B cell (primary cell): ENCODE measurements around the gene ISG15. TPM values are rescaled to one million over a fixed set of nuclear protein-coding genes. Genes with fewer than 3 reads are reported as not detected.

Source experiments
- ATAC-seq: fragments of 200-7000 bp; cut with Tn5 transposase; one replicate; pipeline ENCODE4 v1.10.0; 2021; ENCODE audit warnings: low read depth, mild to moderate bottlenecking, moderate number of reproducible peaks, moderate library complexity
- CTCF ChIA-PET: fragments of 350-600 bp; sonication (Branson Sonifier 250); formaldehyde crosslinking; loops from one replicate; lab custom pipeline; 2021; ENCODE audit warnings: antibody characterized with exemption, inconsistent platforms; lab: Charles Lee
- POLR2A ChIA-PET: fragments of 350-600 bp; sonication (Branson Sonifier 250); formaldehyde crosslinking; loops from one replicate; lab custom pipeline; 2021; ENCODE audit warnings: antibody characterized with exemption; lab: Charles Lee
- DNase-seq: peaks from one replicate; pipeline ENCODE4 v3.0.0; 2013
- H2AFZ ChIP-seq: 2 replicates; pipeline ENCODE4 v1.6.1; 2012; ENCODE audit warnings: mild to moderate bottlenecking, low read depth, low read length; ENCODE audit not compliant: insufficient read depth, poor library complexity, severe bottlenecking
- H3K27ac ChIP-seq, 2 donors: 1 replicate in 1 of 2; 2 replicates in 1 of 2; pipeline ENCODE4 v1.5.1; 2012 to 2013; ENCODE audit warnings: low read length in 2 of 2, mild to moderate bottlenecking in 2 of 2, moderate library complexity in 1 of 2
- H3K27me3 ChIP-seq, 4 experiments: fragments of 200-600 bp in 1 of 4; sonication (generic) in 1 of 4; replicated peaks in 1 of 4; 1 replicate in 2 of 4; 2 replicates in 2 of 4; pipeline versions ENCODE4 v1.6.1 to v1.7.0; 2013 to 2016; ENCODE audit warnings: low read length in 3 of 4, mild to moderate bottlenecking in 2 of 4, mixed read lengths in 1 of 4, moderate library complexity in 1 of 4; ENCODE audit not compliant: insufficient read depth in 4 of 4, control insufficient read depth in 3 of 4; ENCODE audit errors: control extremely low read depth in 1 of 4
- H3K36me3 ChIP-seq, 2 experiments: replicated peaks in 1 of 2; 1 replicate in 1 of 2; 2 replicates in 1 of 2; pipeline versions ENCODE4 v1.6.1 to v1.7.1; 2013; ENCODE audit warnings: low read length in 1 of 2; ENCODE audit not compliant: insufficient read depth in 2 of 2, control insufficient read depth in 1 of 2; ENCODE audit errors: control extremely low read depth in 1 of 2, extremely low read depth in 1 of 2
- H3K4me1 ChIP-seq, 2 donors: fragments of 200-600 bp in 1 of 2; sonication (generic) in 1 of 2; 1 replicate in 1 of 2; 2 replicates in 1 of 2; pipeline versions ENCODE4 v1.5.1 to v1.6.1; 2013 to 2017; ENCODE audit warnings: low read length in 2 of 2; ENCODE audit not compliant: control insufficient read depth in 2 of 2, insufficient read depth in 2 of 2
- H3K4me2 ChIP-seq: replicated peaks from 2 replicates; pipeline ENCODE3; 2012; ENCODE audit warnings: mild to moderate bottlenecking, low read depth, low read length; ENCODE audit not compliant: poor library complexity, severe bottlenecking
- H3K4me3 ChIP-seq, 5 experiments: fragments of 200-600 bp in 1 of 5; sonication (generic) in 1 of 5; 1 replicate in 3 of 5; 2 replicates in 2 of 5; pipeline versions ENCODE4 v1.5.1 to v1.7.0; 2011 to 2016; ENCODE audit warnings: low read length in 4 of 5, mild to moderate bottlenecking in 4 of 5, low read depth in 2 of 5, control low read depth in 1 of 5, moderate library complexity in 1 of 5; ENCODE audit not compliant: insufficient read depth in 1 of 5; ENCODE audit errors: control extremely low read depth in 1 of 5, extremely low read depth in 1 of 5
- H3K79me2 ChIP-seq: fragments of 200-600 bp; sonication (generic); one replicate; pipeline ENCODE4 v1.6.0; 2016; ENCODE audit warnings: low read length; ENCODE audit not compliant: control insufficient read depth, insufficient read depth
- H3K9ac ChIP-seq: fragments of 200-600 bp; sonication (generic); 2 replicates; pipeline ENCODE4 v1.6.1; 2017; ENCODE audit warnings: mild to moderate bottlenecking, low read length, moderate library complexity
- H3K9me3 ChIP-seq, 3 donors: one replicate each; pipeline versions ENCODE4 v1.6.1 to v1.7.1; 2013; ENCODE audit warnings: low read length in 2 of 3; ENCODE audit not compliant: control insufficient read depth in 2 of 3, insufficient read depth in 1 of 3; ENCODE audit errors: control extremely low read depth in 1 of 3
- H4K20me1 ChIP-seq: 2 replicates; pipeline ENCODE4 v1.6.0; 2012; ENCODE audit warnings: mild to moderate bottlenecking, low read length; ENCODE audit not compliant: insufficient read depth, control insufficient read depth, poor library complexity, severe bottlenecking
- H3K27ac Mint-ChIP-seq: one replicate; pipeline ENCODE4 v1.8.0; 2021; ENCODE audit warnings: mixed read lengths
- H3K27me3 Mint-ChIP-seq: one replicate; pipeline ENCODE4 v1.8.0; 2021; ENCODE audit warnings: mixed read lengths
- H3K4me1 Mint-ChIP-seq: one replicate; pipeline ENCODE4 v1.8.0; 2021; ENCODE audit warnings: mixed read lengths
- H3K4me3 Mint-ChIP-seq: one replicate; pipeline ENCODE4 v1.8.0; 2021; ENCODE audit warnings: mixed read lengths
- H3K9me3 Mint-ChIP-seq: one replicate; pipeline ENCODE4 v1.8.0; 2022; ENCODE audit warnings: mixed read lengths; ENCODE audit not compliant: insufficient read depth
- EZH2 ChIP-seq: IDR thresholded peaks from 2 replicates; pipeline ENCODE4 v1.6.1; 2012; ENCODE audit warnings: borderline replicate concordance, low read depth, mild to moderate bottlenecking, moderate library complexity, low read length; ENCODE audit not compliant: insufficient read depth, poor library complexity, severe bottlenecking
- WGBS: methylation state at CpG from one replicate; pipeline ENCODE4 v1.1.5; 2013; ENCODE audit warnings: missing lambda C conversion rate; ENCODE audit not compliant: insufficient coverage; 5-methylcytosine and 5-hydroxymethylcytosine counted together
- intact Hi-C: fragments of 100-400 bp; cut with micrococcal nuclease; formaldehyde crosslinking; loops from one replicate; pipeline ENCODE4 v1.10.0; 2022
- polyA plus RNA-seq: library from polyadenylated mRNA; depleted of rRNA; stranded (reverse); fragments of >200 nt; gene quantifications from 2 replicates; pipeline ENCODE4 v1.2.3, GENCODE V29; 2012
- total RNA-seq, 2 donors: library from RNA; stranded (reverse); fragments of 120-200 nt in 1 of 2; gene quantifications; 1 replicate in 1 of 2; 2 replicates in 1 of 2; pipeline versions ENCODE4 v1.2.3 to v1.2.4, GENCODE V29; 2013 to 2022
- TF ChIP-seq, protein P1 (sequence below): fragments of 200-600 bp; IDR thresholded peaks from one replicate; pipeline ENCODE4 v1.8.0; 2022; ENCODE audit warnings: antibody characterized with exemption, mild to moderate bottlenecking

The ISG15 gene
- total and polyA plus RNA-seq, 2 donors (not counting 1 experiment from before 2014, with no cell fraction given), result 28.3 to 91.4 TPM

GRCh38 chr1:1003618-1004419 lies 9.5 kb upstream of the ISG15 start:
- no peak for DNase-seq

DNA sequence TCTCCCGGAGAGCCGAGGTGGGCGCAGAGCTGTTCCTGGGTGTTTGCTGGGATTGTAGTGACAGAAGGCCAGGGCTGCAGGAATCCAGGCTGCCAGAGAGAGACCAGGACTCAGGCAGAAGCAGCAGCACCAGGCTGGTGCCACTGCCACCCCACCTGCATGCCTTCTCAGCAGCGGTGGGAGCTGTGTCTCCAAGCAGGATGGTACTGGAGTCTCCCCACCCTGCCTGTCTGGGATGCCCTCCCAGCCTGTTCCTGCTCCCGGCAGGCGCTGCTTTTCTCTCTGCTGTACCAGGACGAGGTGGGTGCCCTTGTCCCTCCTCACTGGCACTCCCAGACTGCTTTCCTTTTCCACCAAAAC lies 8.9 kb upstream of the ISG15 start:
- H3K36me3 ChIP-seq, result no peaks in the 10 kb centered on the region
- H3K4me3 ChIP-seq, result no peak overlapping the region
- H3K9ac ChIP-seq, result no peak overlapping the region
- POLR2A ChIA-PET, result no interaction called here
- DNase-seq, result no peak
- no peak overlapping the region for H3K4me3 Mint-ChIP-seq
- H3K27me3 ChIP-seq, result peaks cover 0 to 66% (median 39%) of the 10 kb centered on the region in 4 experiments
- CTCF ChIA-PET, result interaction anchor here (1.1 kb wide), 1 partner anchor 9 kb away, joined by 3 read pairs; the partner anchor contains the start of gene ISG15
- H3K9me3 ChIP-seq, result peaks cover 0 to 18% (median 0%) of the 10 kb centered on the region in 3 donors
- H2AFZ ChIP-seq, result no peak overlapping the region
- no peak overlapping the region for H3K4me2 ChIP-seq
- no peaks in the 10 kb centered on the region for H3K9me3 Mint-ChIP-seq
- H3K27me3 Mint-ChIP-seq, result peaks cover 30% of the 10 kb centered on the region
- no peaks in the 10 kb centered on the region for H3K79me2 ChIP-seq
- no peak for TF ChIP-seq EZH2
- TF ChIP-seq, protein P1, sequence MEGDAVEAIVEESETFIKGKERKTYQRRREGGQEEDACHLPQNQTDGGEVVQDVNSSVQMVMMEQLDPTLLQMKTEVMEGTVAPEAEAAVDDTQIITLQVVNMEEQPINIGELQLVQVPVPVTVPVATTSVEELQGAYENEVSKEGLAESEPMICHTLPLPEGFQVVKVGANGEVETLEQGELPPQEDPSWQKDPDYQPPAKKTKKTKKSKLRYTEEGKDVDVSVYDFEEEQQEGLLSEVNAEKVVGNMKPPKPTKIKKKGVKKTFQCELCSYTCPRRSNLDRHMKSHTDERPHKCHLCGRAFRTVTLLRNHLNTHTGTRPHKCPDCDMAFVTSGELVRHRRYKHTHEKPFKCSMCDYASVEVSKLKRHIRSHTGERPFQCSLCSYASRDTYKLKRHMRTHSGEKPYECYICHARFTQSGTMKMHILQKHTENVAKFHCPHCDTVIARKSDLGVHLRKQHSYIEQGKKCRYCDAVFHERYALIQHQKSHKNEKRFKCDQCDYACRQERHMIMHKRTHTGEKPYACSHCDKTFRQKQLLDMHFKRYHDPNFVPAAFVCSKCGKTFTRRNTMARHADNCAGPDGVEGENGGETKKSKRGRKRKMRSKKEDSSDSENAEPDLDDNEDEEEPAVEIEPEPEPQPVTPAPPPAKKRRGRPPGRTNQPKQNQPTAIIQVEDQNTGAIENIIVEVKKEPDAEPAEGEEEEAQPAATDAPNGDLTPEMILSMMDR, result no peak
- H4K20me1 ChIP-seq, result no peaks in the 10 kb centered on the region
- H3K4me1 Mint-ChIP-seq, result peaks cover 23% of the 10 kb centered on the region
- 55% methylated on average over 7 of the region's 7 CpGs for WGBS
- no peak for ATAC-seq
- no peak overlapping the region for H3K27ac ChIP-seq
- peaks cover 28 to 42% of the 10 kb centered on the region in 2 donors for H3K4me1 ChIP-seq
- intact Hi-C loops, result no loop called here
- H3K27ac Mint-ChIP-seq, result no peak overlapping the region

More at GRCh38 chr1:1003618-1004419, 9.5 kb upstream of the ISG15 start:
- Mint-ChIP-seq H3K27me3 (peaks cover 27% of the 10 kb centered on the region), H3K4me1 (peaks cover 19% of the 10 kb centered on the region), H3K4me3 (no peak overlapping the region), H3K27ac (no peak overlapping the region), H3K9me3 (no peaks in the 10 kb centered on the region)
- Histone ChIP-seq H3K4me3 (no peak overlapping the region), H3K36me3 (no peaks in the 10 kb centered on the region), H3K27ac (no peak overlapping the region), H2AFZ (no peak overlapping the region), H4K20me1 (no peaks in the 10 kb centered on the region), H3K79me2 (no peaks in the 10 kb centered on the region), H3K9ac (no peak overlapping the region), H3K27me3 (peaks cover 0 to 69% (median 39%) of the 10 kb centered on the region in 4 experiments), H3K4me2 (no peak overlapping the region), H3K4me1 (peaks cover 30 to 45% of the 10 kb centered on the region in 2 donors), H3K9me3 (peaks cover 0 to 18% (median 0%) of the 10 kb centered on the region in 3 donors)
- no peak for ATAC-seq
- WGBS, result 86% methylated on average over 10 of the region's 22 CpGs
- TF ChIP-seq, protein P1, result no peak
- no peak for TF ChIP-seq EZH2
- CTCF ChIA-PET, result interaction anchor here (0.9 to 2.1 kb wide), 3 partner anchors 10 to 60 kb away, joined by 3 to 7 read pairs (median 4); partner anchors contain the start of gene ISG15
- intact Hi-C loops, result no loop called here
- POLR2A ChIA-PET, result no interaction called here
